ENCODE data around the gene ARL13B. TPM values are rescaled to one million over a fixed set of nuclear protein-coding genes. Genes with fewer than 3 reads are reported as not detected.

ARL13B gene
- polyA plus RNA-seq, 1 of the 3 experiments (the other 2 are of a cell fraction): 4.9 TPM

DNA sequence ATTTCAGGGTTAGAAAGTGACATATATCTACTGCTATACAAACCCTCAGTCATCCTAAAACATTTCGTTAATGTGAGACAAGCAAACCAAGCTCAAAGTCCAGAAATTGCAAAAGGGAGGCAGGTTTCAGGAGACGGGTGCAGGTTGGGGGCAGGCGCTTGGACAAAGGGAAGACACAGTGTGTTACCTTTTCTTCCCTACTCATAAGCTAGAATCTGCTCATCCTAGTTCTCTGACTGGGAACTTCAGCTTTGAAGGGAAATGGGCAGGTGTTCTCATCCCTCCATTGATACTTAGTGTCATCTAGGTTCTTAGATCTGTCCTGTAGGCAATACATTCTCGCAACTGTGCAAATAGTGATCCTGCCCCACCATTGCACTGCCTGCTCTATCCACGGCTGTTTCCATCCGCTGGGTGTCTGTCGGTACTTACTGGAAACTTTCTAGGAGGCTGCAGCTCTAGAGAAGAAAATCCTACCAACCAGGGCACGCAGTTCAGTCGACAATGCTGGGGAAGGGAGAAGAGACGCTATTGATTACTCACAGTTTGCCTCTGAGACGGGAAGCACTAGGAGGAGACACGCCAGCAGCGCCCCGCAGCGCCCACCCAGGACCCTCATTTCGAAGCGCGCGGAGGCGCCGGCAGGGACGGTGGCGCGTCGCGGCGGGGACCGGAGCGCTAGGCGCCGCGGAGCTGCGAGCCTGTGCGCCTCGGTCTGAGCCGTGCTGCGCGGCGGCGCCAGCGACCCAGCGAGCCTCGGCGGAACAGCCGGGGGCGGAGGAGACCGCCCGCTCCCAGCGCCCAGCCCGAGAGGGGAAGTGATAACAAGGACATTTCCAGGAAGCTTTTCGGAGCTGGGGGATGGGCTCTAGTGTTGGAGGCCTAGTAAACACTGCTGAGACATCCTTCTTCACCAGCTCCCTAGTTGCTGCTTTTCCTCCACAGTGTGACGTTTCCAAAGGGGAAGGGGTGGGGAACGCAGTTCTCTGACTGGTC is 6.5 kb upstream of the ARL13B start, which contains the start of gene PROS1 (continued):
- TF ChIP-seq, protein P1, sequence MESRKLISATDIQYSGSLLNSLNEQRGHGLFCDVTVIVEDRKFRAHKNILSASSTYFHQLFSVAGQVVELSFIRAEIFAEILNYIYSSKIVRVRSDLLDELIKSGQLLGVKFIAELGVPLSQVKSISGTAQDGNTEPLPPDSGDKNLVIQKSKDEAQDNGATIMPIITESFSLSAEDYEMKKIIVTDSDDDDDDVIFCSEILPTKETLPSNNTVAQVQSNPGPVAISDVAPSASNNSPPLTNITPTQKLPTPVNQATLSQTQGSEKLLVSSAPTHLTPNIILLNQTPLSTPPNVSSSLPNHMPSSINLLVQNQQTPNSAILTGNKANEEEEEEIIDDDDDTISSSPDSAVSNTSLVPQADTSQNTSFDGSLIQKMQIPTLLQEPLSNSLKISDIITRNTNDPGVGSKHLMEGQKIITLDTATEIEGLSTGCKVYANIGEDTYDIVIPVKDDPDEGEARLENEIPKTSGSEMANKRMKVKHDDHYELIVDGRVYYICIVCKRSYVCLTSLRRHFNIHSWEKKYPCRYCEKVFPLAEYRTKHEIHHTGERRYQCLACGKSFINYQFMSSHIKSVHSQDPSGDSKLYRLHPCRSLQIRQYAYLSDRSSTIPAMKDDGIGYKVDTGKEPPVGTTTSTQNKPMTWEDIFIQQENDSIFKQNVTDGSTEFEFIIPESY (IDR thresholded peaks at IDR 0.05; ENCODE audit: borderline replicate concordance, low read depth): no peak
- TF ChIP-seq CHD2 (IDR thresholded peaks at IDR 0.05; ENCODE audit: low read length, partially characterized antibody): peak; percentile 77
- TF ChIP-seq ELF1 (IDR thresholded peaks at IDR 0.05): peak; percentile 53

DNA sequence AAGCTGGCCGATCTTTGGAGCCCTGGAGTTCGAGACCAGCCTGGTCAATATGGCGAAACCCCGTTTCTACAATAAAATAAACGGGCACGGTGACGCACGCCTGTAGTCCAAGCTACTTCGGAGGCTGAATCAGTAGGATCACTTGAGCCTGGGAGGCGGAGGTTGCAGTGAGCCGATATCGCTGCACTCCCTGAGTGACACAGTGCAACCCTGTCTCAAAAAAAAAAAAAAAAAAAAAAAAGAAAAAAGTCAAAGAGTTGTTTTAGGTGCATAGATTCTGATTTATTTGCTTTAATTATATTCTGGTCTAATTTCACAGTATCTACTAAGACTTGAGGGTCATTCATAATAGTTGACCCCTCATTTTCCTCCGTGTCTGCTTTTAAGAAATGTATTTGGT is 1.7 kb downstream of the ARL13B start:
- Histone ChIP-seq H3K36me3 (replicated peaks in 1 of 2; ENCODE audit: control insufficient read depth in 1 of 2, insufficient read depth in 2 of 2, low read length in 1 of 2) (no peaks in the 10 kb centered on the region), H3K27me3 (ENCODE audit: insufficient read depth) (no peaks in the 10 kb centered on the region), H3K4me1 (ENCODE audit: control insufficient read depth in 1 of 2, insufficient read depth in 2 of 2, low read depth in 1 of 2, low read length in 1 of 2) (peaks cover 4 to 9% of the 10 kb centered on the region in 2 experiments; a peak in 3 of 4 replicates), H3K4me2 (peak overlapping the region; percentile 79), H3K9ac (no peak overlapping the region), H3K9me3 (no peaks in the 10 kb centered on the region), H4K20me1 (ENCODE audit: insufficient read depth) (no peaks in the 10 kb centered on the region), H2AFZ (ENCODE audit: low read depth) (no peak overlapping the region), H3K79me2 (ENCODE audit: insufficient read depth) (peaks cover 59% of the 10 kb centered on the region), H3K27ac (ENCODE audit: low read depth in 2 of 2, low read length in 1 of 2) (no peak overlapping the region), H3F3A (replicated peaks; ENCODE audit: insufficient read depth) (peaks cover 8% of the 10 kb centered on the region), H3K9me2 (no peaks in the 10 kb centered on the region), H3K4me3 (ENCODE audit: low read depth in 2 of 2, low read length in 1 of 2) (peak overlapping the region in 1 of 2 experiments; percentile 5; a peak in 1 of 4 replicates)
- ChIA-PET POLR2A (interaction anchor here (1.0 kb wide), 1 partner anchor 81 kb away, joined by 3 read pairs; the partner anchor contains the start of genes DHFR2 and NSUN3), CTCF (interaction anchor here (0.8 to 1.8 kb wide), 3 partner anchors 9 to 88 kb away, joined by 3 to 5 read pairs (median 4); partner anchors contain the start of gene PROS1)
- DNase-seq: no peak
- WGBS (ENCODE audit: low lambda C conversion rate): 88% methylated on average over 13 of the region's 13 CpGs
- no peak for TF ChIP-seq RAD21 (IDR thresholded peaks at IDR 0.05; ENCODE audit: low read length)
- TF ChIP-seq, protein P2, sequence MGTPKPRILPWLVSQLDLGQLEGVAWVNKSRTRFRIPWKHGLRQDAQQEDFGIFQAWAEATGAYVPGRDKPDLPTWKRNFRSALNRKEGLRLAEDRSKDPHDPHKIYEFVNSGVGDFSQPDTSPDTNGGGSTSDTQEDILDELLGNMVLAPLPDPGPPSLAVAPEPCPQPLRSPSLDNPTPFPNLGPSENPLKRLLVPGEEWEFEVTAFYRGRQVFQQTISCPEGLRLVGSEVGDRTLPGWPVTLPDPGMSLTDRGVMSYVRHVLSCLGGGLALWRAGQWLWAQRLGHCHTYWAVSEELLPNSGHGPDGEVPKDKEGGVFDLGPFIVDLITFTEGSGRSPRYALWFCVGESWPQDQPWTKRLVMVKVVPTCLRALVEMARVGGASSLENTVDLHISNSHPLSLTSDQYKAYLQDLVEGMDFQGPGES (IDR thresholded peaks at IDR 0.05; ENCODE audit: low read depth, low read length): no peak
- TF ChIP-seq CTCF (IDR thresholded peaks at IDR 0.05): no peak
- no peak for TF ChIP-seq RFX5 (IDR thresholded peaks at IDR 0.05; ENCODE audit: low read length)
- TF ChIP-seq, protein P3, sequence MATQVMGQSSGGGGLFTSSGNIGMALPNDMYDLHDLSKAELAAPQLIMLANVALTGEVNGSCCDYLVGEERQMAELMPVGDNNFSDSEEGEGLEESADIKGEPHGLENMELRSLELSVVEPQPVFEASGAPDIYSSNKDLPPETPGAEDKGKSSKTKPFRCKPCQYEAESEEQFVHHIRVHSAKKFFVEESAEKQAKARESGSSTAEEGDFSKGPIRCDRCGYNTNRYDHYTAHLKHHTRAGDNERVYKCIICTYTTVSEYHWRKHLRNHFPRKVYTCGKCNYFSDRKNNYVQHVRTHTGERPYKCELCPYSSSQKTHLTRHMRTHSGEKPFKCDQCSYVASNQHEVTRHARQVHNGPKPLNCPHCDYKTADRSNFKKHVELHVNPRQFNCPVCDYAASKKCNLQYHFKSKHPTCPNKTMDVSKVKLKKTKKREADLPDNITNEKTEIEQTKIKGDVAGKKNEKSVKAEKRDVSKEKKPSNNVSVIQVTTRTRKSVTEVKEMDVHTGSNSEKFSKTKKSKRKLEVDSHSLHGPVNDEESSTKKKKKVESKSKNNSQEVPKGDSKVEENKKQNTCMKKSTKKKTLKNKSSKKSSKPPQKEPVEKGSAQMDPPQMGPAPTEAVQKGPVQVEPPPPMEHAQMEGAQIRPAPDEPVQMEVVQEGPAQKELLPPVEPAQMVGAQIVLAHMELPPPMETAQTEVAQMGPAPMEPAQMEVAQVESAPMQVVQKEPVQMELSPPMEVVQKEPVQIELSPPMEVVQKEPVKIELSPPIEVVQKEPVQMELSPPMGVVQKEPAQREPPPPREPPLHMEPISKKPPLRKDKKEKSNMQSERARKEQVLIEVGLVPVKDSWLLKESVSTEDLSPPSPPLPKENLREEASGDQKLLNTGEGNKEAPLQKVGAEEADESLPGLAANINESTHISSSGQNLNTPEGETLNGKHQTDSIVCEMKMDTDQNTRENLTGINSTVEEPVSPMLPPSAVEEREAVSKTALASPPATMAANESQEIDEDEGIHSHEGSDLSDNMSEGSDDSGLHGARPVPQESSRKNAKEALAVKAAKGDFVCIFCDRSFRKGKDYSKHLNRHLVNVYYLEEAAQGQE (IDR thresholded peaks at IDR 0.05; ENCODE audit: low read depth, low read length): no peak
- no peak for TF ChIP-seq EZH2phosphoT487 (IDR thresholded peaks at IDR 0.05; ENCODE audit: borderline replicate concordance, low read depth)
- TF ChIP-seq RCOR1 (IDR thresholded peaks at IDR 0.05; ENCODE audit: low read length): no peak

All from SK-N-SH (cell line).